ENCODE data around the gene PEX11G.

PEX11G gene

DNA sequence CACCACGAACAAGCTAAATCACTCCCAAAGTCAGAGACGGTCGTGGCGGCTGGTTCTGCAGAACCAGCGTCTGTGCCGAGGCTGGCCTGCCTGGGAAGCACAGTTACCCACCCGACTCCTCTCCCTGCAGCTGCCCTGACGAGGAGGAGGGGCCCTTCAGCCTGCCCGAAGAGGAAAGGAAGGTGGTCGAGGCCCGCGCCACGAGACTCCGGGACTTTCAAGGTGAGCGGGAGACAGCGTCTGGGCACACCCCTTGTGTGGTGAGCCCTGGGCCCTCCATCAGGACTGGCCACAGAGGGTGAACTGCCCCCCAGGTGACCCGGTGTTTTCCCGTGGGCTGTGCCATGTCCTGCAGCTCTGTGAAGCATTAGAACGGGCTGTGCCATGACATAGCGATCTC, 29.1 kb downstream of the PEX11G start:
- Histone ChIP-seq H4K20me1 (ENCODE audit: insufficient read depth, low read length, poor library complexity, severe bottlenecking) (peaks cover 4% of the 10 kb centered on the region), H3K36me3 (ENCODE audit: insufficient read depth, low read length) (peaks cover 90% of the 10 kb centered on the region), H3K9me2 (replicated peaks; ENCODE audit: low read depth, low read length) (no peaks in the 10 kb centered on the region), H3K4me1 (ENCODE audit: insufficient read depth, low read length, poor library complexity, severe bottlenecking) (no peaks in the 10 kb centered on the region), H2AFZ (ENCODE audit: low read length) (no peak overlapping the region), H3K27me3 (ENCODE audit: insufficient read depth, low read length, poor library complexity, severe bottlenecking) (no peaks in the 10 kb centered on the region), H3K9ac (ENCODE audit: low read depth, low read length, poor library complexity, severe bottlenecking) (no peak overlapping the region), H3K79me2 (ENCODE audit: insufficient read depth, low read length) (0 out of 2 replicates have a peak, but pooled peaks cover 4% of the 10 kb centered on the region), H3K9me3 (ENCODE audit: insufficient read depth, low read depth, low read length) (peaks cover 5% of the 10 kb centered on the region; the same call in 1 of the 2 replicates), H3K4me2 (ENCODE audit: low read depth, low read length, poor library complexity, severe bottlenecking) (no peak overlapping the region), H3F3A (ENCODE audit: low read depth) (no peaks in the 10 kb centered on the region), H3K4me3 (ENCODE audit: low read length, poor library complexity, severe bottlenecking) (no peak overlapping the region)
- TF ChIP-seq, protein P1, sequence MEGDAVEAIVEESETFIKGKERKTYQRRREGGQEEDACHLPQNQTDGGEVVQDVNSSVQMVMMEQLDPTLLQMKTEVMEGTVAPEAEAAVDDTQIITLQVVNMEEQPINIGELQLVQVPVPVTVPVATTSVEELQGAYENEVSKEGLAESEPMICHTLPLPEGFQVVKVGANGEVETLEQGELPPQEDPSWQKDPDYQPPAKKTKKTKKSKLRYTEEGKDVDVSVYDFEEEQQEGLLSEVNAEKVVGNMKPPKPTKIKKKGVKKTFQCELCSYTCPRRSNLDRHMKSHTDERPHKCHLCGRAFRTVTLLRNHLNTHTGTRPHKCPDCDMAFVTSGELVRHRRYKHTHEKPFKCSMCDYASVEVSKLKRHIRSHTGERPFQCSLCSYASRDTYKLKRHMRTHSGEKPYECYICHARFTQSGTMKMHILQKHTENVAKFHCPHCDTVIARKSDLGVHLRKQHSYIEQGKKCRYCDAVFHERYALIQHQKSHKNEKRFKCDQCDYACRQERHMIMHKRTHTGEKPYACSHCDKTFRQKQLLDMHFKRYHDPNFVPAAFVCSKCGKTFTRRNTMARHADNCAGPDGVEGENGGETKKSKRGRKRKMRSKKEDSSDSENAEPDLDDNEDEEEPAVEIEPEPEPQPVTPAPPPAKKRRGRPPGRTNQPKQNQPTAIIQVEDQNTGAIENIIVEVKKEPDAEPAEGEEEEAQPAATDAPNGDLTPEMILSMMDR (conservative IDR thresholded peaks at IDR 0.05; ENCODE audit: low read length): no peak
- no peak for TF ChIP-seq EZH2phosphoT487 (IDR thresholded peaks at IDR 0.05; ENCODE audit: borderline replicate concordance)

DNA sequence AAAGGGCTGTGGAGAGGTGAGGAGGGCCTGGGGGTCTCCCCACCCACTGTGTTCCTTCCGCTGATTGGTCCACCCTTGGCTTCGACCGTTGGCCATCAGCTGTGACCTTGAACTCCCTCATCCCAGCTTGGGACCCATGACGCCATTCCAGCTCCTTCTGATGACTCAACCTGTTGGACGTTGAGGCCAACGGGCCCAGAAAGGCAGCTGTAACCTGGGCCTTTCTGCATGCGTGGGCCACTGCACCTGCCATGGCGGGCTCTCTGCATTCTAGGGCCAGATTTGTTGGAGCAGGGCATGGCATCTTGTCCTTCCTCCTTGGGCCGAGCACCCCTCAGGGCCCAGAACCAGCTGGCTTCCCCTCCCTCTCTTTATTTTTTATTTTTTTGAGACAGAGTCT, 30.2 kb downstream of the PEX11G start:
- no peaks in the 10 kb centered on the region for H3K9me2 ChIP-seq (replicated peaks; ENCODE audit: low read depth, low read length)
- no peak for TF ChIP-seq EZH2phosphoT487 (IDR thresholded peaks at IDR 0.05; ENCODE audit: borderline replicate concordance)
- TF ChIP-seq, protein P1 (conservative IDR thresholded peaks at IDR 0.05; ENCODE audit: low read length): no peak
- peaks cover 4% of the 10 kb centered on the region for H4K20me1 ChIP-seq (ENCODE audit: insufficient read depth, low read length, poor library complexity, severe bottlenecking)
- H3K4me3 ChIP-seq (ENCODE audit: low read length, poor library complexity, severe bottlenecking): no peak overlapping the region
- H3K4me2 ChIP-seq (ENCODE audit: low read depth, low read length, poor library complexity, severe bottlenecking): no peak overlapping the region
- no peaks in the 10 kb centered on the region for H3K27me3 ChIP-seq (ENCODE audit: insufficient read depth, low read length, poor library complexity, severe bottlenecking)
- 0 out of 2 replicates have a peak, but pooled peaks cover 4% of the 10 kb centered on the region for H3K79me2 ChIP-seq (ENCODE audit: insufficient read depth, low read length)
- peaks cover 90% of the 10 kb centered on the region for H3K36me3 ChIP-seq (ENCODE audit: insufficient read depth, low read length)
- no peaks in the 10 kb centered on the region for H3F3A ChIP-seq (ENCODE audit: low read depth)
- no peak overlapping the region for H2AFZ ChIP-seq (ENCODE audit: low read length)
- peaks cover 5% of the 10 kb centered on the region; the same call in 1 of the 2 replicates for H3K9me3 ChIP-seq (ENCODE audit: insufficient read depth, low read depth, low read length)
- H3K4me1 ChIP-seq (ENCODE audit: insufficient read depth, low read length, poor library complexity, severe bottlenecking): no peaks in the 10 kb centered on the region
- H3K9ac ChIP-seq (ENCODE audit: low read depth, low read length, poor library complexity, severe bottlenecking): no peak overlapping the region

DNA sequence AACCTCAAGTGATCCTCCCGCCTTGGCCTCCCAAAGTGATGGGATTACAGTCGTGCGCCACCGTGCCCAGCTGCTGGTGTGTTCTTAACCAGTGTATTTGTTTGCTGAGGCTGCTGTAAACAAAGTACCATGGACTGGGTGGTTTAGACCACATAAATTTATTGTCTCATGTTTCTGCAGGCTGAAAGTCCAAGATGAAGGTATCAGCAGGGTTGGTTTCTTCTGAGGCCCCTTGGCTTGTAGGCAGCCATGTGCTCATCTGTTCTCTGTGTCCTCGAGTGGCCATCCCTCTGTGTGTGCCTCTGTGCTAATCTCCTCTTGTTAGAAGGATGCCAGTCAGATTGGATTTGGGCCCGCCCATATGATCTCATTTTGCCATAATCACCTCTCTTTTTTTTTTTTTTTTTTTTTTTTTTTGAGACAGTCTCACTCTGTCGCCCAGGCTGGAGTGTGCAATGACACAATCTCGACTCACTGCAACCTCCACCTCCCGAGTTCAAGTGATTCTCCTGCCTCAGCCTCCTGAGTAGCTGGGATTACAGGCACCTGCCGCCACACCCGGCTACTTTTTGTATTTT, 31.8 kb downstream of the PEX11G start:
- Histone ChIP-seq H3K79me2 (ENCODE audit: insufficient read depth, low read length) (0 out of 2 replicates have a peak, but pooled peaks cover 4% of the 10 kb centered on the region), H3K9ac (ENCODE audit: low read depth, low read length, poor library complexity, severe bottlenecking) (no peak overlapping the region), H4K20me1 (ENCODE audit: insufficient read depth, low read length, poor library complexity, severe bottlenecking) (peaks cover 4% of the 10 kb centered on the region), H3K4me3 (ENCODE audit: low read length, poor library complexity, severe bottlenecking) (no peak overlapping the region), H3F3A (ENCODE audit: low read depth) (no peaks in the 10 kb centered on the region), H3K4me2 (ENCODE audit: low read depth, low read length, poor library complexity, severe bottlenecking) (no peak overlapping the region), H3K36me3 (ENCODE audit: insufficient read depth, low read length) (peaks cover 90% of the 10 kb centered on the region), H2AFZ (ENCODE audit: low read length) (no peak overlapping the region), H3K9me2 (replicated peaks; ENCODE audit: low read depth, low read length) (no peaks in the 10 kb centered on the region), H3K9me3 (ENCODE audit: insufficient read depth, low read depth, low read length) (peaks cover 5% of the 10 kb centered on the region; the same call in 1 of the 2 replicates), H3K4me1 (ENCODE audit: insufficient read depth, low read length, poor library complexity, severe bottlenecking) (no peaks in the 10 kb centered on the region), H3K27me3 (ENCODE audit: insufficient read depth, low read length, poor library complexity, severe bottlenecking) (no peaks in the 10 kb centered on the region)
- TF ChIP-seq EZH2phosphoT487 (IDR thresholded peaks at IDR 0.05; ENCODE audit: borderline replicate concordance): no peak
- TF ChIP-seq, protein P1 (conservative IDR thresholded peaks at IDR 0.05; ENCODE audit: low read length): no peak
